PFSK-1 (cell line): ENCODE results near the gene ZDHHC14.

Experiments
- FOXP2 ChIP-seq: optimal IDR thresholded peaks from 2 replicates; pipeline ENCODE3; 2011; ENCODE audit warnings: borderline replicate concordance, control low read depth, inconsistent platforms; ENCODE audit not compliant: insufficient read depth; ENCODE audit errors: extremely low read length, extremely low read depth
- POLR2AphosphoS5 ChIP-seq: IDR thresholded peaks from 2 replicates; pipeline ENCODE4 v1.6.1; 2012; ENCODE audit warnings: low read depth, mild to moderate bottlenecking, control low read depth, low read length, moderate library complexity
- REST ChIP-seq, 2 experiments: IDR thresholded peaks; 2 replicates each; pipeline versions ENCODE4 v1.6.1 to v1.8.0; 2011 to 2012; ENCODE audit warnings: low read depth in 2 of 2, low read length in 2 of 2, control low read depth in 1 of 2, inconsistent platforms in 1 of 2, mild to moderate bottlenecking in 1 of 2, moderate library complexity in 1 of 2; ENCODE audit not compliant: insufficient read depth in 1 of 2
- SIN3A ChIP-seq: IDR thresholded peaks from 2 replicates; pipeline ENCODE4 v1.6.1; 2012; ENCODE audit warnings: mild to moderate bottlenecking, low read length, moderate library complexity, borderline replicate concordance; ENCODE audit not compliant: insufficient read depth
- TAF1 ChIP-seq: IDR thresholded peaks from 2 replicates; pipeline ENCODE4 v1.6.1; 2012; ENCODE audit warnings: low read length, control low read depth, borderline replicate concordance; ENCODE audit not compliant: insufficient read depth

- TF ChIP-seq TAF1 (no peak), POLR2AphosphoS5 (no peak), REST (IDR thresholded peaks at IDR 0.05; ENCODE audit: insufficient read depth in 1 of 2, low read depth in 2 of 2, low read length in 2 of 2) (no peak), FOXP2 (no peak), SIN3A (no peak)
These were observed 49.8 kb downstream of the ZDHHC14 start for GRCh38 chr6:157430834-157431233.
